NCI-H2227 (cell line): Measurements from ENCODE around the gene ADH4.
"Not testable (repeated sequence)": the region's sequence is repeated elsewhere in the genome, so short reads cannot be mapped to it uniquely, and the experiment has no call there.

Experiments
- DNase-seq: peaks from one replicate; lab custom pipeline; 2025; ENCODE audit not compliant: unreplicated experiment; lab: John Stamatoyannopoulos, UW

Gene ADH4

DNA sequence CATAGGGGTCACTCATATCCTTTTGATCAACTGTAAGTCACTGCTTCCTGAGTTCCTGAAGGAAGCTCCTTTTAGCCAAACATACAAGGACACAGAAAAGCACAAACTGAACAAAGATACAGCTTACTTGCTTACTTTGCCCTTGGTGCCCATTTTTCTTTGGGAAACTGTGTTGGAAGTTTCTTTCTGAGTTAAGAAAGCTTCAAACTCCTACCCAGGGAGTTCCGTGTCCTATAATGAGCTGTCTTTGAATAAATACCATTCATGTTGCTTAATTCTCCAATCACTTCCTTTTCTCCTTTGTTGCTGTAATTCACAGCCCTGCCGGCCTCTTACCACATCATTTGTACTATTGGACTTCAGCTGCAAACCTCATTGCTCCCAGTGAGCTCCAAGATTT lies at the start of gene ADH4:
Gene ADH4, minus strand, starts transcription at position 228 of the 400 bp plus-strand sequence. Its CDS starts 75 bp downstream, at position 153.
- no peak for DNase-seq

DNA sequence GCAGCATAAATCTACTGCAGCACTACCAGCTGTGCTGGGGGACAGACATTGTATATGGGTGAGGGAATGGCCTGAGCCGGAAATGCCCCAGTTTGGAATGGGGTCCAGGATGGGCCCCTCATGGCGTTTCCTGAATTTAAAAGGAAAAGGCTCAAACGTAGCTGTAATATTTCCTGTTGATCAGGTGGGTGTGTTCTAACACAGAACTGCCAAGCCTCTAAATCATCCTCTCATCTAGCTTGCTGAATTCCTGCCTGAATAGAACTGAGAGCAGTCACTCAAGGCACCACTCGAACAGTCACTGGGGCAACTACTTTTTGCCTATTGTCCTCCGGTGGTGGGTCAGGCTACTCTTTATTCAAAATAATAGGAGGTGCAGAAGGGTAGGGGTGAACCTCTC lies 46.2 kb upstream of the ADH4 start:
- no peak for DNase-seq

DNA sequence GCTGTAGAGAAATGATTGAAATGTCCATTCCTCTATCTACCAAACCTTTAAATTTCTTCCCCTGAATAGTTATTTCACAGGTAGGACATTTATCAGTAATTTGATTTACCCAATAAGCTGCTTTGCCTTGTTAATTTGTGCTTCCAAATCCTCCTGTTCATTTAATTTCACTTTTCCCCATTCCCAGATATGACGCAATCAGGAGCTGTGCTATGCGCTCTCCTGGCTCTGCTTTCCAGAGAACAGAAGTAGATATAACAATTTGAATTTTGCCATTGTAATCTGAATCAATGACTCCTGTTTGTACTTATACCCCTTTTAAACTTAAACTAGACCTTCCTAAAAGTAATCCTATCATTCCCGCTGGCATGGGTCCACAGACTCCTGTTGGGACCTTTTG lies 45.8 kb upstream of the ADH4 start:
- DNase-seq, result not testable (repeated sequence)

DNA sequence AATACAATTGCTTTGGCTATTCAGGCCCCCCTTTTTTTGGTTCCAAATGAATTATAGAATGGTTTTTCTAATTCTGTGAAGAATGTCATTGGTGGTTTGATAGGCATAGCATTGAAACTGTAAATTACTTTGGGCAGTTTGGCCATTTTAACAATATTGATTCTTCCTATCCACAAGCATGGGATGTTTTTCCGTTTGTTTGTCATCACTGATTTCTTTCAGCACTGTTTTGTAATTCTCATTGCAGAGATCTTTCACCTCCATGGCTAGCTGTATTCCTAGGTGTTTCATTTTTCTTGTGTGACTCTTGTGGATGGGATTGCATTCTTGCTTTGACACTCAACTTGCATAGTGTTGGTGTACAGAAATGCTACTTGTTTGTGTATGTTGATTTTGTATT lies 41.9 kb upstream of the ADH4 start:
- no peak for DNase-seq

DNA sequence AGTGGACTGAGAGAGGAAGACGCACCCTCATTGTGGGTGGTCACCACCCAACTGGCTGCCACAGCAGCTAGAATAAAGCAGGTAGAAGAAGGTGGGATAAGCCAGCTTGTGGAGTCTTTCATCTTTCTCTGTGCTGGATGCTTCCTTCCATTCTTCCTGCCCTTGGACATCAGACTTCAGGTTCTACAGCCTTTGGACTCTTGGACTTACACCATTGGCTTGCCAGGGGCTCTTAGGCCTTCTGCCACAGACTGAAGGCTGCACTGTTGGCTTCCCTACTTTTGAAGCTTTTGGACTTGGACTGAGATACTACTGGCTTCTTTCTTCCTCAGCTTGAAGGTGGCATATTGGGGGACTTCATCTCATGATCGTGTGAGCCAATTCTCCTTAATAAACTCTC lies 41.5 kb upstream of the ADH4 start:
- no peak for DNase-seq

DNA sequence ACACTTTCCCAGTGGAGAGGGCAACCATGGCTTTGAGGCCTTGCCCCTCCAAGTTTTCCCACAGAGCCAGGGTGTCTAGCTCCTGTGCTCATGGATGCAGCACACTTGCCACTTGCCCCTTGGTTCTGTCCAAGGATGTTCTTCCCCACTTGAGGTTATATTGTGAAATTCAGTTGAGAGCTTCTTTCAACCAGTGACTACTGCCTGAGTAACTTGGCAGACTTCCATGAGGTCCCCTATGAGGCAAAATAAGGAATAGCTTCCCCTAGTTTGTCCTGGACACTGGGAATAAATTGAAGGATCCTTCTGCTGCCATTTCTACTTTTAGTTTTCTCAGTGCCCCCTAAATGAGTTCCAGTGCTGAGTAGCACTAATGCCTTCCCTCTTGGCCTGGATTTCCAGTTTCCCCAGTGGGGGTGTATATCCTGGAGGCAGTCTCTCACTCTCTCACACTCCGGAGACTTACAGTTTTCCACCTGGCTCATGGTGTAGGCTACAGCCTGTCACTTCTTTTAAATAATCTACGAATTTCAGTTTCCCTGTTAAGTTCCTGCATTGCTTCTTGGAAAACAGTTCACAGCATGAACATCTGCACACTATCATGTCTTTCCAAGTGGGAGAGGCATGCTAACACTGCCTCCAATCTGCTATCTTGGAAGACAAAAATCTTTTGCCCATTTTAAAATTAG lies 36.4 kb upstream of the ADH4 start:
- DNase-seq, result no peak

DNA sequence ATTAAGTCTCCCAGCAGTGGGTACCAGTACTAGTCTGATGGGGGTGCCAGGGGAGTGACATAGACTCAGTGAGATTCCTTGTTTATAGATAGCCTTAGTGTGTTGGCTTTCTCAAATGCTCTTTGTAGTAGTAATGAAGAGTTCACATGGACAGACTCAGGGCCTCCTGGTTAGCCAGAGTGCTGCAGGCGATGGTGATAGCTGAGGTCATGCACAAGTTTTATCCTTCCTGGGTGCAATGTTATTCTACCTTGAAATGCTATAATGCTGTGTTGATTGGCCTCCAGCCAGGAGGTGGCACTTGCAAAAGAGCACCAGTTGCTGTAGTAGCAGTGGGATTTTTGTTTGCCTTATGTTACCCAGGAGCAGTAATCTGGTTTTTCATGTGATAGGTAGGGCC lies 35.5 kb upstream of the ADH4 start:
- DNase-seq, result no peak

DNA sequence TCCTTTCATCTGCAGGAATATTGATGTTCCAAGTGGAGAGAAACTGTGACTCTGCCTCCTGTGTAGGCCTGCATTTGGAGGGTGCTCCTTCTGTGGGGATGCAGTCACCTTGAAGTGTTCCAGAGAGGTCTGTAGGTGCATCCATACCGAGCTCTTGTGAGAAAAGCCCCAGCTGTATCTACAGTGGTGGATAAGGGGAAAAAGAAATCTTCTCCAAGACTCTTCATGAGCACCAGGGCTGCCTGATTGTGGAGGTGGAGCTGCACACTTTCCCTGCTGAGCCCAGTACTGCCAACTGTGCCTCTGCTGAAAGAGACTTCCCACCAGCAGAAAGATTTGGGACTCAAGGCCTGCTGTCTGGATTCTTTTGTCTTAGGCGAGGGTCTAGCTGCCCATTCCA lies 35.1 kb upstream of the ADH4 start:
- no peak for DNase-seq

DNA sequence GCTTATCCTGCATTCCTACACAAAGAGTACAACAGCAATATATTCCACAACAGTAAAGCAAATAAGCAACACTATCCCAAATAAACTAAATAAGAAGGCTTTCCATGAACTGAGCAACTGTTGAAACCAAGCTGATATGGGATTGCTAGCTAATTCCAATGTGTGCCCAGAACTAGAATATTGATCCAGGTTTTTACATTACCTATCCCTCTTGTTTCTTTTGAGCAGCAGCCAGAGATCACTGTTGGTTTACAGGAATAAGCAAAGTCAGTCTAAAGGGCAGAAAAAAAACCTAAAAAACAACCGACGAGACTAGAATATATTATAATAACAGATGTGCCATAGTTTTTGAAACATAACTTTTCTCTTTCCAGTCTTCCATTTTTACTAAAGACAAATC lies 22.4 kb upstream of the ADH4 start:
- no peak for DNase-seq

DNA sequence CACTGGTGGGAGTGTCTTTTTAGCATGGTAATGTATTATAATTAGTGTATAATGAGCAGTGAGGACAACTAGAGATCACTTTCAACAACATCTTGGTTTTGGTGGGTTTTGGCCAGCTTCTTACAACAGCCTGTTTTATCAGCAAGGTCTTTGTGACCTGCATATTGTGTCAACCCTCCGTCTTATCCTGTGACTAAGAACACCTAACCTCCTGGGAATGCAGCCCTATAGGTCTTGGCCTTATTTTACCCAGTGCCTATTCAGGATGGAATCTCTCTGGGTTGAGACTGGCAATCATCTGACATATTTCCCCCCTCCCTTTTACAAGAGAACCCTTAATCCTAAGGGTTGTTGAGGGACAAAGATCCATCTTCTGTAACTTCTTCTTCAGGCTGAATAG lies 21.9 kb upstream of the ADH4 start:
- no peak for DNase-seq

DNA sequence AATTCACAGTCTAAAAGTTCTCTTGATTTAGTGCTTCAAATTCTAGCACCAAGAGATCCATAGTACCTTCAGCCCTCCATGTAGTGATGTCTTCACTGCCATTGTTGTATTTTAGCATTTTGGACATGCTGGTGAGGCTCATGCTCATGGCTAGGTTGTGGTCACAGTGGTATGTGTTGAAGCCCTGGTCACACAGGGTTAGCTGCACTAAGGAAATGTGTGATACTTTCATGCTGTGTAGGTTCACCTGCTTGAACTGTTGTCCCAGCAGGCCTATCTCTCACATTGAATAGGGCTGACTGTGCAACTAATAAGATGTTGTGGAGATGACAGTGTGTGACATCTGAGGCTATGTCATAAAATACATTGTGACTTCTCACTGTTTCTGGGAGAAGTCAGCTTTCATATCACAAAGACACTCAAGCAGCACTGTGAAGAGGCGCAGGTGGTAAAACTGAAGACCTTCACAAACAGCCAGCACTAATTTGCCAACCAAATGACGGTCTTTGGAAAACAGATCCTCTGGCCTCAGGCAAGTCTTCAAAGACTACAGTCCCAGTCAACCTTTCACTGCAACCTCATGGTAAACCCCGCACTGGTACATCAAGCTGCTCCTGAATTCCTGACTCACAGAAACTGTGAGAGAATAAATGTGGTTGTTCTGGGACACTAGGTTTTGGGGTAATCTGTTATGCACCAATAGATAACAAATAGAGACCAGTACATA lies 17.4 kb upstream of the ADH4 start:
- DNase-seq, result no peak

DNA sequence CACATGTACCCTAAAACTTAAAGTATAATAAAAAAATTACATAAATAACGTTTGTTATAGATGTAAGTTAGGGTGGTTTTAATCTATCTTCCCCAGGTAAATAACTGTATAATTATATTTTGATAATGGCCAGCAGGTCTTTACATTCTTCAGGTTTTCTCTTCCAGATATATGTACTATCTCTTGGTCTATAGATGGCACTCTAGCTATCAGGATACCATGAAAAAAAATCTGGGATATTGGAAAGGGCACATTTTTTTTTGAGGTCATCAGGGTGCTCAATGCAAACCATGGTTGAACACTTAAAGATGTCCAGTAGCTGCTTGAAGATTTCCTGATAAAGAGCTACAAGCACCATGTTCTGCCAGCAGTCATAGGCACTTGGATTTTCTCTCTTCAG lies 15.6 kb upstream of the ADH4 start:
- DNase-seq, result no peak

DNA sequence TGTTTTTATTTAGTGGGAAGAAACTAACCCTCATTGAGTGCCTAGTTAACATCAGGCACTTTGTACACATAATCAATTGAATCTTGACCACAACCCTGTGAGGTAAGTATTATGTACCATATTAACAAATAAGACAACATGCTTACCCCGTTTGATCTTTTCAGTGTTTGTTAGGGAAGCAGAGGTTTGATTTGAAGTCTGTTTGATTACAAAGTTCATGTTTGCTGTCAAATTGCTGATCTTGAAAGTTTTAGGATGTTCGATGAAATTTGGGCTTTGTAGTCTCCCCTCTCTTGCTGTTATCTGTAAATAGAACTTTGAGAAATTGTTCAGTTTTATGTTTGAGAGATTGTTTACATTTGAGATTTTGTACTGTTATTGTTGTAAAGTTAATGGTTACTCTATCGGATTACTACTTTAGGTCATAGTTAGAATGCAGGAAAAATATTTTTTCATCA lies 13.4 kb upstream of the ADH4 start:
- no peak for DNase-seq

DNA sequence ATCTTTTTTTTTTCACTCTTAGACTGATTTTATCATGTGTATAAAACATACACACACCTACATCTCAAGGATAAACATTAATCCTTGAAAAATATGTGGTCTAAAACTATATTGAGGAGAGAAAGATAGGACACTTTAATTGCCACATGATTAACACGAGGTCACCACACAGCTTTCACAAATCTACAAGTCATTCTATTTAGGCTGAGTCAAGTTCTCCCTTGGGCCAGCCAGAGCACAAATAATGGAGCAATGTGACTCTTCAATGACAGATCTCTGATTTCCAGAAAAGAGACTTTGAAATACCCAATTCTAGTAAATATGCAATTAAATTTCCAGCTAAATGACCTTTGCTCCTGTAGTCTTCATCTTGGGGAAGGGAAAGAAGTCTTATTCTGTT lies 12.9 kb upstream of the ADH4 start:
- no peak for DNase-seq

DNA sequence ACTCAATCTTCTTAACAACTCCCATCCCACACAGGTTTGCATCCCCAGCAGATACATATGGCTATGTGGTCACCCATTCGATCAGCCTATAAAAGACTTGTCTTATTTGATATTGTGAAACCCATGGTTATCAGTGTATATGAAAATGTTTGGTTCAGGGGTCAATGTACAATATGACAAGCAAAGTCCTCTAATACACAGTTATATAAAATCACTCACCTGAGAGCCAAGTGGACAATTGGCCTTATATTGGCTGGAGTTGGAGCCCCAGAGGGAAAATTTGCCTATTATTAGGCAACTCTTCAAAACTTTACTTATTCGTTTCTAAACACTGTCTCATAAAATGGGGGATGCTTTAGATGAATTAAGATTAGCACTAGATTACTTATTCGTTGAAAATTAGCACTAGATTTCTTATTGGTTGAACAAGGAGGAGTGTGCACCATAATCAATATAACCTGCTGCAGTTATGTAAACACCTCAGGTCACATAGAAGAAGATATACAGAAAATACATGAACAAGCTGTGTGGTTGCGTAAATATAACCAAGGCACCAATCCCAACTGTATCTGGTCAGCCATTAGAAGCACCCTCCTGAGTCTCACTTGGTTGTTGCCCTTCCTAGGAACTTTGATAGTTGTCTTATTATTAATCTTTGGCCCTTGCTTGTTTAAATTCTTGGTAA lies 10.7 kb upstream of the ADH4 start:
- DNase-seq, result no peak

DNA sequence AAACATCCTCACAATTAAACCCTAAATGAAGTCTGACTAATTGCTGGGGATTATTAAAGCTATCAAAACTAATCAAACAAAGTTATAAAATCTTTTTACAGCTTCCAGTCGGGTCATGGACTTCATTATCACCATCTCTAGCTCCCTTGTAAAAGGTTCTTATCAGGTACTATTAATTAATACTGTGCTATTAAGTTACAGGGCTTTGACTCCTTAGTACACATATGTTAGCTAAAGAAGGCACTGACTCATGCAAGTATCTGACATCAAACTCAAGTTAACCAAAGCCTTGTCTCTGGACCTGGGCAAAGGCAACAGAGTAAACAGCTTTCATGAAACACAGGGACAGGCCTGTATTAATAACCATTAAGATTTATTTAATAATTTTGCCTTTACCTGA lies 7.9 kb upstream of the ADH4 start:
- DNase-seq, result no peak

DNA sequence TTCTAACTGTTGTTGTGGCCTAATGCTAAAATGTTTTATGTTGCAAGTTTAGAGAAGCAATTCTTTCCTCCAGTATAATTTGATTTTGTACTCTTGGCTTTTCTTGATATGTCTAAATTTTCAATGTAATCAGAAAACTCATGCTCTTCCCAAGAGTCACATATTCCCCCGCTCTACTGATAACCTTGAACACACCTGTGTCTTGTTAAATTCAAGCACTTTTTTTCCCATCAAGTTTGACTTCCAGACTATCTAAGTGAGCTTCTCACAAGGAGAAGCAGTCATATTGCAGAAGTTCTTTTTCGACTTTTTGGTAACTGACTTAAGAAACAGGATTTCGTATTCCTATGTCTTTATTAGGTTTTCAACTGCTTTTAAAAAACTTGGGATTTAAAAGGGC lies 7.4 kb upstream of the ADH4 start:
- no peak for DNase-seq

DNA sequence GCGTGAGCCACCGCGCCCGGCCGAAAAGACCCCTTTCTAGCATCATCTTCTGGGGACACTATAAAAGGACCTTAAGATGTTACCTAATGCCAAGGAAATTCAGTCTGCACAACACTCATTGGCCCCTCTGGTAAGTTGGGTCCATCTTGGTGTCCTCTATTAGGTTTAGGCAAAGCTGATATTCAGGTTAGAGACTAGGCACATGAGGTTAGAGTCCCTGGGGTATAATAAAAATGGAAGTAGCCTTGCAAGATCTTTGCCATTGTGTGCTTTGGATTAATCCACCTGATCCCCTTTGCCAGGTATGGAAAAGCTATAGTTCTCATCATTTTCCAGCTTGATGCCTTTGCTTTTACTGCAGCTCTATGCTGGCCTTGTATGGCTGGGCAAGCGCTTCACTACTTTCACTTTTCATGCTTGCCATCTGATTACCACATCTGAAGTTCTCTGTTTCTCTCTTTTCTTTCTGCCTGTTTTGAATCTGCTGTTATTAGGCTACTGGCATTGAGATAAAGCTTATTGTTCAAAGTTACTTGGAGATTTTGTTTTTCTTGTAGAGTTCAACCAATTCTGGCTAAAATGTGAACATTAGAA lies 5.4 kb upstream of the ADH4 start:
- DNase-seq, result no peak

DNA sequence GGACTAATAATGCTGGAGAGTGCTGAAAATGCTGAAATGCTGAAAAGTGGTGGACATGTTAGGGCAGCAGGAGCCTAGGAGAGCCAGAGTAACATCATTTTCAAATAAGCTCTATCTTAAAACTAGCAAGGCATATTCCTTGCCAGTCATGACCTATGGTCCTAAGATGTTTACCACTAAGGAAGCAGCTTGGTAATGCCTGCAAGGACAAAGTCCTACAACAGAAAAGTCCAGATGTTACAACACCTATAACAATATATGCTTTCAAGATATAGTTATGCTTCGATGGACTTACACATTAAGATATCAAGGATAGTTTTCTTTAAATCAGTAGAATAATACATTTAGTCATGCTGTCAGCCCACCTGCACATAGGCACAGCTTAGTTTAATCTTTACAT lies 4.5 kb upstream of the ADH4 start:
- DNase-seq, result no peak

DNA sequence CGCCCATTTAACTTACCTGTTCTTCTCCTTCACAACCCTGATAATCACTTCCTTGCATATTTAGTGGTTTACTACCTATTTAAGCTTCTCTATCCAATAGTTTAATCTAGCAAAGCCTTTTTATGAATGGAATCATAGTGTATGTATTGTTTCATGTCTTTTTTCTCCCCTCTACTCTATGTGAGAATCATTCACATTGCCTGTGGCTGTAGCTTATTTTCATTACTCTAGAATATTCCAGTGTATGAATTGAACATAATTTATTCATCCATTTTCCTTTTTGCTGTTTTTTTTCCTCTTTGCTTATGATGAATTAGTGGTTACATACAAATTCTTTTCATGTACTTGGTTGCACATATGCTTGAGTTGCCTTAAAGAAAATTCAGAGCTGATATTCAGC lies 490 bp upstream of the ADH4 start:
- DNase-seq, result no peak

DNA sequence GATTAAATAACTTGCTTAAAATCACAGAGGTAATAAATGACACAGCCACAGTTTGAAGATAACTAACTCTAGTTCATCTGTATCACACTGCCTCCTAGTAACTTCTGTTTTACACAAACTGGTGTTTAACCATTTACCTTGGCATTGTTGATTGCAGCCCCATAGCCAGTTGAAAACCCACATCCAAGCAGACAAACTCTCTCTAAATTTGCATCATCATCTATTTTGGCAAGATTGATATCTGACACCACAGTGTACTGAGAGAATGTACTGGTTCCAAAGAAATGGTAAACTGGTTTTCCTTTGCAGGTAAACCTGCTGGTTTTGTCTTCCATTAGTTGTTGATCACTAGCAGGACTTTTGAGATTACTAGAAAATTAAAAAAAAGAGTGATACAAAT lies 7.8 kb downstream of the ADH4 start:
- DNase-seq, result no peak
